T-helper 2 cell treated with Interferon-gamma antibody and Interleukin-4, amounts not matched to agents 5 μg/mL and 100 μg/mL, for 36 hours (primary cell): ENCODE results near the gene ZNF582.
"Not testable (repeated sequence)": the region's sequence is repeated elsewhere in the genome, so short reads cannot be mapped to it uniquely, and the experiment has no call there.

Experiments used
- DNase-seq: peaks from one replicate; pipeline ENCODE4 v3.0.0; 2021; ENCODE audit warnings: low spot score
- H3K27ac Mint-ChIP-seq: one replicate; pipeline ENCODE4 v1.8.0; 2021; ENCODE audit warnings: mild to moderate bottlenecking, mixed read lengths
- H3K27me3 Mint-ChIP-seq: one replicate; pipeline ENCODE4 v1.8.0; 2021; ENCODE audit warnings: low read depth, mixed read lengths
- H3K36me3 Mint-ChIP-seq: one replicate; pipeline ENCODE4 v1.8.0; 2021; ENCODE audit warnings: low read depth, mixed read lengths
- H3K4me1 Mint-ChIP-seq: one replicate; pipeline ENCODE4 v1.8.0; 2021; ENCODE audit warnings: low read depth, mixed read lengths
- H3K4me3 Mint-ChIP-seq: one replicate; pipeline ENCODE4 v1.8.0; 2022; ENCODE audit warnings: mild to moderate bottlenecking, moderate library complexity, mixed read lengths
- H3K9me3 Mint-ChIP-seq: one replicate; pipeline ENCODE4 v1.8.0; 2021; ENCODE audit warnings: mixed read lengths

The ZNF582 gene

GRCh38 chr19:56335371-56335770 lies 58.0 kb downstream of the ZNF582 start:
- DNase-seq, H3K27me3 Mint-ChIP-seq, H3K4me1 Mint-ChIP-seq, H3K4me3 Mint-ChIP-seq, H3K36me3 Mint-ChIP-seq, H3K27ac Mint-ChIP-seq: not testable (repeated sequence)
- H3K9me3 Mint-ChIP-seq: peaks cover 11% of the 10 kb centered on the region

GRCh38 chr19:56333506-56333905 lies 59.8 kb downstream of the ZNF582 start:
- peaks cover under 1% of the 10 kb centered on the region for H3K9me3 Mint-ChIP-seq
- H3K27ac Mint-ChIP-seq: no peak overlapping the region
- peak; percentile 14 for DNase-seq
- H3K4me1 Mint-ChIP-seq: peaks cover 2% of the 10 kb centered on the region
- H3K36me3 Mint-ChIP-seq: no peaks in the 10 kb centered on the region
- no peaks in the 10 kb centered on the region for H3K27me3 Mint-ChIP-seq
- no peak overlapping the region for H3K4me3 Mint-ChIP-seq
